HFFc6 (cell line): ENCODE data around the gene CLEC10A. TPM values are rescaled to one million over a fixed set of nuclear protein-coding genes. Genes with fewer than 3 reads are reported as not detected.

Experiments used
- DNase-seq: peaks from one replicate; pipeline ENCODE4 v3.0.0-alpha.2; 2018
- H3K27ac Mint-ChIP-seq: 2 replicates; pipeline ENCODE4 v1.8.0; 2020; ENCODE audit warnings: mild to moderate bottlenecking, mixed read lengths
- H3K27me3 Mint-ChIP-seq: 2 replicates; pipeline ENCODE4 v1.8.0; 2021; ENCODE audit warnings: mild to moderate bottlenecking, moderate library complexity, mixed read lengths; ENCODE audit not compliant: insufficient read depth
- H3K36me3 Mint-ChIP-seq: 2 replicates; pipeline ENCODE4 v1.8.0; 2021; ENCODE audit warnings: low read depth, mixed read lengths
- H3K4me1 Mint-ChIP-seq: 2 replicates; pipeline ENCODE4 v1.8.0; 2020; ENCODE audit warnings: low read depth, mixed read lengths
- H3K4me3 Mint-ChIP-seq: 2 replicates; pipeline ENCODE4 v1.8.0; 2020; ENCODE audit warnings: mild to moderate bottlenecking, moderate library complexity, mixed read lengths
- H3K9me3 Mint-ChIP-seq: 2 replicates; pipeline ENCODE4 v1.8.0; 2020; ENCODE audit warnings: mild to moderate bottlenecking, mixed read lengths
- CTCF ChIP-seq: fragments of 200-600 bp; sonication (generic); IDR thresholded peaks from 2 replicates; pipeline ENCODE4 v1.5.0; 2021; ENCODE audit warnings: antibody characterized with exemption, mild to moderate bottlenecking
- total RNA-seq, 6 experiments: library from RNA; stranded (reverse); fragmentation: NEBNext Ultra II Directional; extraction: Animal tissue kit (Norgen Biotek cat#: 25700); gene quantifications; 2 replicates in 1 of 6; 3 replicates in 5 of 6; pipeline ENCODE4 v1.2.3, GENCODE V29; 2021

The CLEC10A gene
- total RNA-seq, 6 experiments from 2014 or later: not detected

- TF ChIP-seq CTCF: no peak
- Mint-ChIP-seq H3K27ac (no peak overlapping the region), H3K27me3 (peaks cover 16% of the 10 kb centered on the region), H3K4me3 (no peak overlapping the region), H3K36me3 (no peaks in the 10 kb centered on the region), H3K9me3 (no peaks in the 10 kb centered on the region), H3K4me1 (no peaks in the 10 kb centered on the region)
- DNase-seq: no peak
Measured at GRCh38 chr17:7109461-7110322, 29.6 kb upstream of the CLEC10A start.

GRCh38 chr17:7108981-7109380 lies 28.9 kb upstream of the CLEC10A start:
- no peak for DNase-seq
- H3K27ac Mint-ChIP-seq: no peak overlapping the region
- H3K4me1 Mint-ChIP-seq: no peaks in the 10 kb centered on the region
- H3K36me3 Mint-ChIP-seq: no peaks in the 10 kb centered on the region
- no peak overlapping the region for H3K4me3 Mint-ChIP-seq
- TF ChIP-seq CTCF: no peak
- H3K27me3 Mint-ChIP-seq: peaks cover 16% of the 10 kb centered on the region
- no peaks in the 10 kb centered on the region for H3K9me3 Mint-ChIP-seq

GRCh38 chr17:7108560-7108925 lies 28.5 kb upstream of the CLEC10A start:
- H3K9me3 Mint-ChIP-seq: no peaks in the 10 kb centered on the region
- TF ChIP-seq CTCF: no peak
- peaks cover 16% of the 10 kb centered on the region for H3K27me3 Mint-ChIP-seq
- H3K27ac Mint-ChIP-seq: no peak overlapping the region
- no peak for DNase-seq
- H3K4me1 Mint-ChIP-seq: no peaks in the 10 kb centered on the region
- H3K36me3 Mint-ChIP-seq: no peaks in the 10 kb centered on the region
- no peak overlapping the region for H3K4me3 Mint-ChIP-seq

GRCh38 chr17:7107795-7108559 lies 27.9 kb upstream of the CLEC10A start:
- no peak overlapping the region for H3K4me3 Mint-ChIP-seq
- no peaks in the 10 kb centered on the region for H3K9me3 Mint-ChIP-seq
- H3K27me3 Mint-ChIP-seq: peaks cover 20% of the 10 kb centered on the region
- no peak overlapping the region for H3K27ac Mint-ChIP-seq
- H3K4me1 Mint-ChIP-seq: no peaks in the 10 kb centered on the region
- DNase-seq: no peak
- no peak for TF ChIP-seq CTCF
- H3K36me3 Mint-ChIP-seq: no peaks in the 10 kb centered on the region

- no peak for DNase-seq
- H3K27ac Mint-ChIP-seq: no peak overlapping the region
- no peaks in the 10 kb centered on the region for H3K36me3 Mint-ChIP-seq
- peaks cover 22% of the 10 kb centered on the region for H3K27me3 Mint-ChIP-seq
- no peak for TF ChIP-seq CTCF
- no peak overlapping the region for H3K4me3 Mint-ChIP-seq
- no peaks in the 10 kb centered on the region for H3K4me1 Mint-ChIP-seq
- H3K9me3 Mint-ChIP-seq: no peaks in the 10 kb centered on the region
Measured at GRCh38 chr17:7107012-7107754, 27.1 kb upstream of the CLEC10A start.
